Keratinocyte (primary cell): ENCODE results near the gene RGS17. TPM values are rescaled to one million over a fixed set of nuclear protein-coding genes. Genes with fewer than 3 reads are reported as not detected.

Experiments used
- DNase-seq: peaks from one replicate; pipeline ENCODE4 v3.0.0-alpha.2; 2011; ENCODE audit warnings: low read depth, missing footprints, low spot score
- FAIRE-seq: peaks from 2 replicates; lab custom pipeline; 2011; peaks lifted over from hg19 to GRCh38; lab: Jason Lieb, UNC
- H2AFZ ChIP-seq: 2 replicates; pipeline ENCODE4 v1.6.0; 2012; ENCODE audit warnings: low read length, control low read depth, inconsistent platforms; ENCODE audit not compliant: control insufficient read depth
- H3K27ac ChIP-seq: 2 replicates; pipeline ENCODE4 v1.5.1; 2011; ENCODE audit warnings: low read length; ENCODE audit not compliant: control insufficient read depth, insufficient read depth
- H3K27me3 ChIP-seq: 3 replicates; pipeline ENCODE4 v1.6.0; 2011; ENCODE audit warnings: low read length; ENCODE audit not compliant: control insufficient read depth, insufficient read depth; ENCODE audit errors: extremely low read depth
- H3K36me3 ChIP-seq, 2 experiments: 2 replicates in 1 of 2; 3 replicates in 1 of 2; pipeline ENCODE4 v1.5.1; 2011; ENCODE audit warnings: low read length in 2 of 2, mild to moderate bottlenecking in 1 of 2; ENCODE audit not compliant: control insufficient read depth in 2 of 2, insufficient read depth in 2 of 2; ENCODE audit errors: extremely low read depth in 1 of 2
- H3K4me1 ChIP-seq: 3 replicates; pipeline ENCODE4 v1.5.1; 2011; ENCODE audit warnings: low read length; ENCODE audit not compliant: control insufficient read depth, insufficient read depth; ENCODE audit errors: extremely low read depth
- H3K4me2 ChIP-seq: 3 replicates; pipeline ENCODE4 v1.6.0; 2011; ENCODE audit warnings: low read depth, low read length; ENCODE audit not compliant: control insufficient read depth, insufficient read depth; ENCODE audit errors: extremely low read depth
- H3K4me3 ChIP-seq, 3 experiments: fragments of 200-600 bp in 1 of 3; sonication (generic) in 1 of 3; 2 replicates in 2 of 3; 3 replicates in 1 of 3; pipeline ENCODE4 v1.5.1; 2011 to 2016; ENCODE audit warnings: low read length in 3 of 3, mild to moderate bottlenecking in 3 of 3, control low read depth in 2 of 3, inconsistent platforms in 1 of 3, low read depth in 1 of 3, mixed read lengths in 1 of 3, mixed run types in 1 of 3, moderate library complexity in 1 of 3; ENCODE audit not compliant: control insufficient read depth in 2 of 3, insufficient read depth in 2 of 3; ENCODE audit errors: extremely low read depth in 1 of 3
- H3K79me2 ChIP-seq: 2 replicates; pipeline ENCODE4 v1.6.0; 2012; ENCODE audit warnings: low read length; ENCODE audit not compliant: control insufficient read depth, insufficient read depth
- H3K9ac ChIP-seq: 3 replicates; pipeline ENCODE4 v1.6.0; 2011; ENCODE audit warnings: low read length; ENCODE audit not compliant: control insufficient read depth, insufficient read depth; ENCODE audit errors: extremely low read depth
- H3K9me1 ChIP-seq: 3 replicates; pipeline ENCODE4 v1.6.0; 2011; ENCODE audit warnings: low read length; ENCODE audit not compliant: control insufficient read depth, insufficient read depth; ENCODE audit errors: extremely low read depth
- H3K9me3 ChIP-seq: 2 replicates; pipeline ENCODE4 v1.5.1; 2012; ENCODE audit warnings: low read depth, low read length; ENCODE audit not compliant: control insufficient read depth
- H4K20me1 ChIP-seq: 3 replicates; pipeline ENCODE4 v1.6.0; 2011; ENCODE audit warnings: low read length; ENCODE audit not compliant: control insufficient read depth, insufficient read depth; ENCODE audit errors: extremely low read depth
- EZH2 ChIP-seq: IDR thresholded peaks from one replicate; pipeline ENCODE4 v1.6.1; 2012; ENCODE audit warnings: inconsistent platforms, mild to moderate bottlenecking, low read length, moderate library complexity
- dilution Hi-C: fragments of 300-500 bp; cut with MboI; formaldehyde crosslinking; loops from one replicate; pipeline ENCODE4 v1.7.0; 2020; ENCODE audit warnings: low sequenced_read_pairs; ENCODE audit not compliant: extremely low pct_ligation_motif_present
- polyA plus RNA-seq, 5 experiments: library from polyadenylated mRNA; depleted of rRNA in 3 of 5; stranded (reverse) in 3 of 5; stranded (forward) in 1 of 5; unstranded in 1 of 5; fragments of >200 nt; gene quantifications; 1 replicate in 1 of 5; 2 replicates in 3 of 5; 3 replicates in 1 of 5; pipeline versions ENCODE4 v1.2.1 to v1.2.3, GENCODE V29; 2011 to 2012; ENCODE audit warnings: missing spikeins in 2 of 5, low read depth in 1 of 5, low replicate concordance in 1 of 5
- TF ChIP-seq, protein P1 (sequence below), 3 experiments: IDR thresholded peaks in 1 of 3; conservative IDR thresholded peaks in 1 of 3; optimal IDR thresholded peaks in 1 of 3; 2 replicates in 2 of 3; 3 replicates in 1 of 3; pipeline versions ENCODE3 to v1.5.1; 2011; ENCODE audit warnings: low read length in 3 of 3, mild to moderate bottlenecking in 3 of 3, moderate library complexity in 2 of 3, control low read depth in 1 of 3, inconsistent platforms in 1 of 3; ENCODE audit not compliant: insufficient read depth in 2 of 3; ENCODE audit errors: extremely low read depth in 1 of 3

RGS17 gene
- polyA plus RNA-seq, 1 donor (not counting 4 experiments of a cell fraction or from before 2014, with no cell fraction given) = 0.22 TPM

DNA sequence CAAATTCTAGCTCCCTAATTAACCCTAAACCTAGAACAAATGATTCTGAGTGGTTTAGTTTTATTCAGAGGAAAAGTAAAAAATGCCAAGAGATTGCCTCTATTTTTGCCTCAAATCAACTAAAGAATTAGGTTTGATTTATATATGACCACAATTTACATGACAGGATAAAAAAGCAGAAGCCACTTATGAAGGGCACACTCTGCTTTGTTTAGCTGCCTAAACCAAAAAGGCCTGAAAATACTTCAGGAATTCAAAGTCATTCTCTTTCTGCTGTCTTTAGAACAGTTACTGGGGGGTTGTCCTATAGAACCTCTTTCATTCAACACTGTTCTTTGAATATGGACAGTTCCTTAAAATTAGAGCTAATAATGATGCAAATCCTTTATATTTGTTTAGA, 153.5 kb downstream of the RGS17 start:
- Histone ChIP-seq H3K36me3 (peaks cover 0 to 13% of the 10 kb centered on the region in 2 experiments), H3K27ac (no peak overlapping the region), H4K20me1 (no peaks in the 10 kb centered on the region), H2AFZ (no peak overlapping the region), H3K9me3 (no peaks in the 10 kb centered on the region), H3K79me2 (peaks cover 94% of the 10 kb centered on the region), H3K9me1 (no peaks in the 10 kb centered on the region), H3K27me3 (no peaks in the 10 kb centered on the region), H3K4me3 (no peak overlapping the region), H3K4me2 (no peak overlapping the region), H3K4me1 (peaks cover 16% of the 10 kb centered on the region), H3K9ac (no peak overlapping the region)
- dilution Hi-C loops = no loop called here
- FAIRE-seq (no peak), DNase-seq (no peak)
- no peak for TF ChIP-seq EZH2
- TF ChIP-seq, protein P1, sequence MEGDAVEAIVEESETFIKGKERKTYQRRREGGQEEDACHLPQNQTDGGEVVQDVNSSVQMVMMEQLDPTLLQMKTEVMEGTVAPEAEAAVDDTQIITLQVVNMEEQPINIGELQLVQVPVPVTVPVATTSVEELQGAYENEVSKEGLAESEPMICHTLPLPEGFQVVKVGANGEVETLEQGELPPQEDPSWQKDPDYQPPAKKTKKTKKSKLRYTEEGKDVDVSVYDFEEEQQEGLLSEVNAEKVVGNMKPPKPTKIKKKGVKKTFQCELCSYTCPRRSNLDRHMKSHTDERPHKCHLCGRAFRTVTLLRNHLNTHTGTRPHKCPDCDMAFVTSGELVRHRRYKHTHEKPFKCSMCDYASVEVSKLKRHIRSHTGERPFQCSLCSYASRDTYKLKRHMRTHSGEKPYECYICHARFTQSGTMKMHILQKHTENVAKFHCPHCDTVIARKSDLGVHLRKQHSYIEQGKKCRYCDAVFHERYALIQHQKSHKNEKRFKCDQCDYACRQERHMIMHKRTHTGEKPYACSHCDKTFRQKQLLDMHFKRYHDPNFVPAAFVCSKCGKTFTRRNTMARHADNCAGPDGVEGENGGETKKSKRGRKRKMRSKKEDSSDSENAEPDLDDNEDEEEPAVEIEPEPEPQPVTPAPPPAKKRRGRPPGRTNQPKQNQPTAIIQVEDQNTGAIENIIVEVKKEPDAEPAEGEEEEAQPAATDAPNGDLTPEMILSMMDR (optimal IDR thresholded peaks at IDR 0.05 in 1 of 3, IDR thresholded peaks at IDR 0.05 in 1 of 3, conservative IDR thresholded peaks at IDR 0.05 in 1 of 3; ENCODE audit: extremely low read depth in 1 of 3, insufficient read depth in 2 of 3, low read length in 3 of 3) = no peak

DNA sequence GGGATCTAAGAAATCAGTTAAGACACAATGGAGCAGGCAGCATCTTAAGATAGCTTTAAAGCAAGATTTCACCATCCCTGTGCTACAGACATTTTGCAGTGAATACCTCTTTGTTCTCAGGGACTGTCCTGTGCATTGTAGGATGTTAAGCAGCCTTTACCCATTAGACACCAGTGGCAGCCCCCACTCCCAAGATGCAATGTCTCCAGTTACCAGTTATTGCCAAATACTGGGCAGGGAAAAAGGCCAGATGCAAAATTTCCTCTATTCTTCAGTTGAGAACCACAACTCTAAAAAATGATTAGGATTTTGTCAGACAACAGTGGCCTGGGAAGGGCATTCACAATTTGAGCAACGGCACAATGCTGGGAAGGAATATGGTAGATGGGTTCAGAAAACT, 154.3 kb downstream of the RGS17 start:
- no peaks in the 10 kb centered on the region for H3K27me3 ChIP-seq
- H4K20me1 ChIP-seq = no peaks in the 10 kb centered on the region
- H3K36me3 ChIP-seq = peaks cover 0 to 13% of the 10 kb centered on the region in 2 experiments
- peaks cover 16% of the 10 kb centered on the region for H3K4me1 ChIP-seq
- no peak for DNase-seq
- dilution Hi-C loops = no loop called here
- H2AFZ ChIP-seq = no peak overlapping the region
- peaks cover 86% of the 10 kb centered on the region for H3K79me2 ChIP-seq
- no peaks in the 10 kb centered on the region for H3K9me1 ChIP-seq
- no peak for TF ChIP-seq EZH2
- TF ChIP-seq, protein P1 (optimal IDR thresholded peaks at IDR 0.05 in 1 of 3, IDR thresholded peaks at IDR 0.05 in 1 of 3, conservative IDR thresholded peaks at IDR 0.05 in 1 of 3; ENCODE audit: extremely low read depth in 1 of 3, insufficient read depth in 2 of 3, low read length in 3 of 3) = no peak
- no peak overlapping the region for H3K9ac ChIP-seq
- H3K4me2 ChIP-seq = no peak overlapping the region
- no peak overlapping the region for H3K27ac ChIP-seq
- no peak for FAIRE-seq
- H3K4me3 ChIP-seq = no peak overlapping the region
- no peaks in the 10 kb centered on the region for H3K9me3 ChIP-seq
